ENCODE data around the gene S100A16.
A peak's percentile ranks its signal among the peaks of the same experiment; 100 is the strongest.
"Not testable (repeated sequence)": the region's sequence is repeated elsewhere in the genome, so short reads cannot be mapped to it uniquely, and the experiment has no call there.

The S100A16 gene

DNA sequence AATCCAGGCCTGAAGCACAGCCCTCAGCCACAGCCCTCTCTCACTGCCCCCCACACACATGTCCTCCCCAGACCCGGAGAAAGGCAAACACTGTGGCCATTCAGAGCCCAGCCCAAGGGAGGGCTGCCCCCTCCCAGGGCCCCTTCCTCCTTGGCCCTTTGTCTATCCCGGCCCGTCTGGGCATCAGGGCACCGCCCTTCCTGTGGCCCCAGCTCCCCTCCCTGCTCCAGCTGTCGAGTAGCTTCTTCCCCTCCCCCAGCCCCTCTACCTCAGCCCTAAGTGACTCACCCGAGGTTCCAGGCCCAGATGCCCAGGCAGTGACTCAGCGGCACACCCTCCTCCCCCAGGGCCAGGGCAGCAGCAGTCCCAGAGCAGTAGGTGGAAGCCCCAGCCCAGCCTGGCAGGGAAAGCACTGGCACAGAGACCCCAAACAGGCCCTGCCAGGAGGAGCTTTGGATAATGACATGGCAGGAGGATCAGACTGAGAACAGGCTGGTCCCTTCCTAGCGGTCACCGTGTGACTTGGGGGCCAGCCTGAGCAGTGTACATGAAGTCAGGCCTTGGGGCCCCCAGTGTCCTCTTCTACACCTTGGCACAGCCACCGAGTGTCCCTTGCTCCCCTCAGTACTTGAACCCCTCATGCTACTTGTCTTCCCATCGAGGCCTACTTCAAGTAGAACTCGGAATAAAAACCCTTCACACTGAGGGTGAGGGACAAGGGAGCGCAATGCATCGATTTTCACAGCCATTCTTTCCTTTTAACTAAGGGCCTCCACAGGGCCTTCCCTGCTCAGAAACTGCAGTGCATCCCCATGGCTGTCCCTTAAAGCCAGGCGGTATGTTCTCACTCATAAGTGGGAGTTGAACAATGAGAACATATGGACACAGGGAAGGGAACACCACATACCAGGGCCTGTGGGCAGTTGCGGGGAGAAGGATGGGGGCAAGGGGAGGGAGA, 46.2 kb downstream of the S100A16 start:
- TF ChIP-seq CTCF (IDR thresholded peaks at IDR 0.05; ENCODE audit: low read depth, low read length): no peak
- DNase-seq (ENCODE audit: extremely low read depth, low read depth): peak; percentile 98

- DNase-seq (ENCODE audit: extremely low read depth, low read depth): peak; percentile 82
Observed at GRCh38 chr1:153565529-153566374, 47.2 kb downstream of the S100A16 start, which contains the start of gene S100A2. Gene S100A2 (minus strand): TSS chr1:153565844. CDS start chr1:153563877, 1,967 bp downstream.

DNA sequence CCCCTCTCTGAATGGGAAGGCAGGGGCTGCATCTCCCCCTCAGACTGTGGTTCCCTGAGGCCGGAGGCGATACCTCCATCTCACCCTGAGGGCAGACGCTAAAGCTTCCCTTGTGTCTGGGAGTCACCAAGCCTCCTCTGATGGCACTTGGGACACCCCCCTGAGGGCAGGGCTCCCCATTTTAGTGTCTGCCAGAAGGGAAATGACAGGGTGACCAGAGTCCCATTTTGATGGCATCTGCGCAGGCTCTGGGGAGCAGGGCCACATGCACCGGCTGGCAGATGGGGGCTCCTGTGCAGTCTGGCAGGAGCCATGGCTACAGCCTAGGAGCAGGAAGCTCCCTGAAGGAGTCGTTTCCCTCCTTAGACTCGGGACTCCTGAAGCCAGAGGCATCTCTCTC, 48.9 kb downstream of the S100A16 start:
- TF ChIP-seq CTCF (IDR thresholded peaks at IDR 0.05; ENCODE audit: low read depth, low read length): no peak
- no peak for DNase-seq (ENCODE audit: extremely low read depth, low read depth)

More at GRCh38 chr1:153565529-153566374, 47.2 kb downstream of the S100A16 start, which contains the start of gene S100A2:
- no peak for TF ChIP-seq CTCF (IDR thresholded peaks at IDR 0.05; ENCODE audit: low read depth, low read length)

DNA sequence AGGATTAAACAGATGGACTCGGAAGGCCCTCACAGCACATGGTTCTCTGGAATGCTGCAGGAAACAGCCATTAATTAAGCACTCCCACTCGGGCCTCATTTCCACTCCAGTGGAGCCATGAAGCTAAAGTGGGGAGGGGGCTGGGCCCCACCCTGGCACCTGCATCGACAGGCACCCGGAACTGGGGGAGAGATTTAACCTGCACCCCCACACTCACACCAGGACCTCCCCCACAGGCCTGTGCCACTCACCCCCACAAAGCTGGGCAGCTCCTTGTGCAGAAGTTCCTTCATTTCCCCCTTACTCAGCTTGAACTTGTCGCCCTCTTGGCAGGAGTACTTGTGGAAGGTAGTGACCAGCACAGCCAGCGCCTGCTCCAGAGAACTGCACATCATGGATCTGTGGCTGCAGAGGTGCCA, 49.4 kb downstream of the S100A16 start:
- no peak for TF ChIP-seq CTCF (IDR thresholded peaks at IDR 0.05; ENCODE audit: low read depth, low read length)
- no peak for DNase-seq (ENCODE audit: extremely low read depth, low read depth)

DNA sequence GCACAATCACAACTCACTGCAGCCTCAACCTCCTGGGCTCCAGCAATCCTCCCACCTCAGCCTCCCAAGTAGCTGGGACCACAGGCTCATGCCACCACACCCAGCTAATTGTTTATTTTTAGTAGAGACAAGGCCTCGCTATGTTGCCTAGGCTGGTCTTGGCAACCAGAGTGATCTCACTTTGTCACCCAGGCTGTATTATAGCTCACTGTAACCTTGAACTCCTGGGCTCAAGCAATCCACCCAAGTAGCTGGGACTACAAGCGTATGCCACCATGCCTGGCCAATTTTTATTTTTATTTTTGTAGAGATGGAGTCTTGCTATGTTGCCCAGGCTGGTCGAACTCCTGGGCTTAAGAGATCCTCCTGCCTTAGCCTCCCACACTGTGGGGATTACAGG, 50.9 kb downstream of the S100A16 start:
- DNase-seq (ENCODE audit: extremely low read depth, low read depth): not testable (repeated sequence)

DNA sequence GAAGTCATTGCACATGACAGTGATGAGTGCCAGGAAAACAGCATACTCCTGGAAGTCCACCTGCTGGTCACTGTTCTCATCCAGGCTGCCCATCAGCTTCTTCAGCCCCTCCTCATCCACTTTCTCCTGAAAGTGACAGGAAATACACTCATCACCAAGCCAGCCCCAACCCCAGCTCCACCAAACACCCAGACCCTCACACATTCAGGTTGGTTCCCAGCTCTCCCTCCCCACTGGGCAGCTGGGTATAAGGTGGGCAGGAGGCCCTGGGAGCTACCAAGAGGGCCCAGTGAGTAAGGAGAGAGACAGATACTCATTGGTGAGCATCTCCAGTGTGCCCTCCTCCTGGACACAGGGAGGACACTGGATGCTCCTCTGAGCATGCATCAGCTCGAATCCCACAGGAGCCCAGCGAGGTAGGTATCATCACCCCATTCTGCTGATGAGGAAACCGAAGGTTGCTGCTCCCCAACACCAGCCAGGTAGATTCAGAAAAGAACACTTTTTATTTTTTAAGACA, 51.4 kb downstream of the S100A16 start:
- DNase-seq (ENCODE audit: extremely low read depth, low read depth): no peak
- no peak for TF ChIP-seq CTCF (IDR thresholded peaks at IDR 0.05; ENCODE audit: low read depth, low read length)

DNA sequence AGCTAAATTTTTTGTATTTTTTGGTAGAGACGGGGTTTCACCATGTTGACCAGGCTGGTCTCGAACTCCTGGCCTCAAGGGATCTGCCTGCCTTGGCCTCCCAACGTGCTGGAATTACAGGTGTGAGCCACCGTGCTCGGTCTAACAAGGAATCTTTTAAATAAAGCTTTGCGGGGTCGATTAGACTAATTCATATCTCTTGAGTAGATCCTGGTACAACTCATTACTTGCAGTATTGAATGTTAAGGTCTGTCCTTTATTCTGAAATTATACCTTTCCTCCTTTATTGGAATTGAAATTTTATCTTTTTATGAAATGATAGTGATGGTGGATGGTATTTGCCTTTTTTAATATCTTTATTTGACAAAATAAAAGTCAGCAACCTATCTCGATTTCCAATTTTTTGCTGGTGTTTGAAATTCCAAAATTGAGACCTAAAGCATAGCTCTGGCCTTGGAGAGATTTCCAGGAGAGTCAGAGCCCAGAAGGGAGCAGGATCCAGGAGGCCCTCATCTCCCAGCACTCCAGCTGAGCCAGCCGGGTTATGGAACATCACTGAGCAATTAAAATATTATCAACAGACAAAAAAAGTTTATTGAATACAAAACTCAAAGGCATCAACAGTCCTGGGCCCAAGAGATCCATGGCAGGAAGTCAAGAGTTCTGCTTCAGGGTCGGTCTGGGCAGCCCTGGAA, 52.0 kb downstream of the S100A16 start:
- no peak for DNase-seq (ENCODE audit: extremely low read depth, low read depth)
- TF ChIP-seq CTCF (IDR thresholded peaks at IDR 0.05; ENCODE audit: low read depth, low read length): no peak
